ENCODE measurements around the gene CCDC7. TPM values are rescaled to one million over a fixed set of nuclear protein-coding genes. Genes with fewer than 3 reads are reported as not detected.

Gene CCDC7
- total RNA-seq, 1 donor from 2014 or later, result 12.6 TPM

- DNase-seq (ENCODE audit: extremely low spot score, unreplicated experiment), result no peak
- TF ChIP-seq CTCF (IDR thresholded peaks at IDR 0.05), result no peak
- H3K4me3 Mint-ChIP-seq (ENCODE audit: unreplicated experiment), result no peak overlapping the region
- H3K9me3 Mint-ChIP-seq (ENCODE audit: unreplicated experiment), result no peaks in the 10 kb centered on the region
- peaks cover 4% of the 10 kb centered on the region for H3K4me1 Mint-ChIP-seq (ENCODE audit: unreplicated experiment)
- no peaks in the 10 kb centered on the region for H3K36me3 Mint-ChIP-seq (ENCODE audit: unreplicated experiment)
- no peak overlapping the region for H3K27ac Mint-ChIP-seq (ENCODE audit: unreplicated experiment)
- H3K27me3 Mint-ChIP-seq (ENCODE audit: unreplicated experiment), result no peaks in the 10 kb centered on the region
These were observed 37.2 kb upstream of the CCDC7 start for GRCh38 chr10:32408690-32409089.

GRCh38 chr10:32409741-32410140, 36.2 kb upstream of the CCDC7 start:
- Mint-ChIP-seq H3K27me3 (ENCODE audit: unreplicated experiment) (peaks cover 5% of the 10 kb centered on the region), H3K27ac (ENCODE audit: unreplicated experiment) (no peak overlapping the region), H3K9me3 (ENCODE audit: unreplicated experiment) (no peaks in the 10 kb centered on the region), H3K4me1 (ENCODE audit: unreplicated experiment) (peaks cover 4% of the 10 kb centered on the region), H3K36me3 (ENCODE audit: unreplicated experiment) (no peaks in the 10 kb centered on the region), H3K4me3 (ENCODE audit: unreplicated experiment) (no peak overlapping the region)
- no peak for DNase-seq (ENCODE audit: extremely low spot score, unreplicated experiment)
- TF ChIP-seq CTCF (IDR thresholded peaks at IDR 0.05), result no peak

- TF ChIP-seq CTCF (IDR thresholded peaks at IDR 0.05), result no peak
- peaks cover 4% of the 10 kb centered on the region for H3K4me1 Mint-ChIP-seq (ENCODE audit: unreplicated experiment)
- H3K27me3 Mint-ChIP-seq (ENCODE audit: unreplicated experiment), result peaks cover 5% of the 10 kb centered on the region
- H3K4me3 Mint-ChIP-seq (ENCODE audit: unreplicated experiment), result no peak overlapping the region
- H3K27ac Mint-ChIP-seq (ENCODE audit: unreplicated experiment), result no peak overlapping the region
- no peak for DNase-seq (ENCODE audit: extremely low spot score, unreplicated experiment)
- H3K9me3 Mint-ChIP-seq (ENCODE audit: unreplicated experiment), result no peaks in the 10 kb centered on the region
- no peaks in the 10 kb centered on the region for H3K36me3 Mint-ChIP-seq (ENCODE audit: unreplicated experiment)
These were observed 35.4 kb upstream of the CCDC7 start for GRCh38 chr10:32410569-32410968.

- Mint-ChIP-seq H3K9me3 (ENCODE audit: unreplicated experiment) (no peaks in the 10 kb centered on the region), H3K4me1 (ENCODE audit: unreplicated experiment) (peaks cover 4% of the 10 kb centered on the region), H3K4me3 (ENCODE audit: unreplicated experiment) (no peak overlapping the region), H3K27me3 (ENCODE audit: unreplicated experiment) (peaks cover 5% of the 10 kb centered on the region), H3K36me3 (ENCODE audit: unreplicated experiment) (no peaks in the 10 kb centered on the region), H3K27ac (ENCODE audit: unreplicated experiment) (no peak overlapping the region)
- TF ChIP-seq CTCF (IDR thresholded peaks at IDR 0.05), result no peak
- no peak for DNase-seq (ENCODE audit: extremely low spot score, unreplicated experiment)
These were observed 34.0 kb upstream of the CCDC7 start for GRCh38 chr10:32411797-32412498.

- no peak overlapping the region for H3K4me3 Mint-ChIP-seq (ENCODE audit: unreplicated experiment)
- H3K9me3 Mint-ChIP-seq (ENCODE audit: unreplicated experiment), result no peaks in the 10 kb centered on the region
- no peak for DNase-seq (ENCODE audit: extremely low spot score, unreplicated experiment)
- no peak overlapping the region for H3K27ac Mint-ChIP-seq (ENCODE audit: unreplicated experiment)
- no peaks in the 10 kb centered on the region for H3K36me3 Mint-ChIP-seq (ENCODE audit: unreplicated experiment)
- H3K27me3 Mint-ChIP-seq (ENCODE audit: unreplicated experiment), result peaks cover 5% of the 10 kb centered on the region
- no peak for TF ChIP-seq CTCF (IDR thresholded peaks at IDR 0.05)
- H3K4me1 Mint-ChIP-seq (ENCODE audit: unreplicated experiment), result peaks cover 4% of the 10 kb centered on the region
These were observed 33.5 kb upstream of the CCDC7 start for GRCh38 chr10:32412499-32412853.
